HG02642 (cell line): ENCODE measurements around the gene LCA5L.
A peak's percentile ranks its signal among the peaks of the same experiment; 100 is the strongest.

Source experiments
- ATAC-seq: cut with Tn5 transposase; IDR thresholded peaks from one replicate; pipeline ENCODE4 v1.9.1; 2021; ENCODE audit warnings: mild to moderate bottlenecking; ENCODE audit not compliant: unreplicated experiment, poor library complexity

LCA5L gene

GRCh38 chr21:39445321-39446269, at the start of gene LCA5L:
Gene LCA5L (minus strand): TSS chr21:39445778. CDS start chr21:39428493, 17,285 bp downstream.
- ATAC-seq = peak; percentile 94

- no peak for ATAC-seq
Measured at GRCh38 chr21:39489380-39489924, 43.9 kb upstream of the LCA5L start.

DNA sequence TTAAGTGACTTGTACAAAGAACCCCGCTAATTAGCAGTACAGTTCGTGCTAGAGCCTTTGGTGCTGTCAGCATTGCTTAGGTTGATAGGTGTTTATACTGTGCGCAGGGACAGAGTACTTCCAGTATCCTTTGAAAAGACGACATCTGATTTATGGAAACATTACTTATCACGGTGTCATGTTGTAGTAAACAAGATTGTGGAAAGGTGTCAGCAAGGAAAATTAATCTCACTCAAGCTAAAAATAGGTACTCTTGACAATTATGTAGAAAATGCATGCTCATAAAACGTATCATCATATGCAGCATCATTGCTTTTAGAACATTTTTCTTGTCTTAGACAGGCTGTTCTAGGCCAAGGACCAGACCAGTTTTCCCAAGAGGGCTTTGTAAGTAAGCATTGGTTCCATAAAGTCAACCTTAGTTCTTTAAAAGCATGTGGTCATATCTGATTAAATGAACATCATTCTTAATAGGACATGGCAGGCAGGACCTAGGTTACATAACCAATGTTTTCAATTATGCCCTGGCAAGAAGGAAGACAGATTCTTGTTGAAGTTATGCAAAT, 39.2 kb upstream of the LCA5L start:
- ATAC-seq = no peak

DNA sequence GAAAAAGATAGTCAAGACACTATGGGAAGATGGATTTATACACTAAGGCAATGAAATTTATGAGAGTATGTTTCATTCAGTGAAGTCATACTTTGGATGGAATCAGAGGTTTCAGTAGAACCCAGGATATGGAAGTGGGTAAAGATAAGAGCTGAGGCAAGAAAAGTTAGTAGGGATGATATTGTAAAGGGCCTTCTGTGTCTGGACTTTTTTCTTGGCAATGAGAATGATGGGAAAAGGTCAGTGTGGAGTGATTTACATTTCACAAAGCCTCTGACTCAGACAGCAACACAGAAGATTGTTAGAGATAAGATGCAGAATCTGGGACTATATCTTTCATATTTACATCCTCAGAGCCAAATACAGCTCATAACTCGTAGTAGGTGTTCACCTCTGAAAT, 38.3 kb upstream of the LCA5L start:
- ATAC-seq = no peak

DNA sequence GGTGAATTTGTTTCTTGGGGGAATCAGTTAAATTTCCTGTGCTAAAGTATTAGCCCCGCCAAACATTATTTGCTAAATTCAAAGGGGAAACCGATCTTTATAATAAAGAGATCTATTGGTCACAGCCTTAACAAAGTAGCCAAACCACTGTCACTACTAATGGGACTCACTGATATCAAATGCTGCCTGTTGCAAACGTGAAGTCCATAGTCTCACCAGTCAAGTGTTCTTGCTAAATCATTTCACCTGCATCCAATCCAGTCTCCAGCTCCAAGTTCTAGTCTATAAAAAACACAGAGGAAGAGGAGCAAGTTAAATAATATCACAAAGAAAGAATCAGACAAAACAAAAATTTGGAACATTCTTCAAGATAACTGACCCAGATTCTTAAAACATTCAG, 36.3 kb upstream of the LCA5L start:
- no peak for ATAC-seq

GRCh38 chr21:39480271-39480670, 34.7 kb upstream of the LCA5L start:
- no peak for ATAC-seq

DNA sequence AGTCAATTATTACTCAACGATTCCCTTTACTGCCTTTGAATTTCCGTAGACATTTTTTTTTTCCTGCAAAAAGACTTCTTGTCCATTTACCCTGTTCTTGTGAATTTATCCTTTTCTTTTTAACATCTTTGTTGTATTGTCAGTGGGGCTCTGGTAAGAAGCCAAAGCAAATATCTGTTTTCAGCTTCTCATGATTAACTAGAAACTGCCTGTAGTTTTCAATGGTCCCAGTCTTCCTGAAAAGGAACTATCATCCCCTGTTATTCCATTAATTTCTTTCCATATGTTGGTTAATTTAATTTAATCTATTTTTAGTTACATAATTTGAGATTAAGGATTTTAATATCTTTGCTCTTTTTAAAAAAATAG, 34.2 kb upstream of the LCA5L start:
- no peak for ATAC-seq

- no peak for ATAC-seq
Measured at GRCh38 chr21:39479164-39479813, 33.7 kb upstream of the LCA5L start.

GRCh38 chr21:39474611-39475010, 29.0 kb upstream of the LCA5L start:
- ATAC-seq = no peak

DNA sequence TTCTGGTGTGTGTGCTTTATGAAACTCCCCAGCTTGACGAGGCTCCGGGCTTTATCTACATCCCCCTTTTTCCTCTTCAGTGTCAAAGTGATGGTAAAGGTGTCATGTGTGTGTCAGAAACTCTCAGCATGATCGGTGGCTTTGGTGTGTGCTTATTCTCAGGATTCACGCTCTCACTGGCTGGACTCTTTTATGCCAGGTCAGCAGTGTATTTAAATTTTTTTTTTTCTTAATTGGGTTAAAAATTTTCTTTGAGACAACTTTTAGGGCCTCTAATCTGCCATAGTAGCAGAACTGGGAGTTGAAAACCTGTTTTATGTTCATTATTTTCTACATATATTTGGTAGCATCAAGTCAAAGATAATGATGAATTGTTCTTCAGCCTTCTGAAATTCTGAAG, 27.2 kb upstream of the LCA5L start:
- ATAC-seq = no peak

DNA sequence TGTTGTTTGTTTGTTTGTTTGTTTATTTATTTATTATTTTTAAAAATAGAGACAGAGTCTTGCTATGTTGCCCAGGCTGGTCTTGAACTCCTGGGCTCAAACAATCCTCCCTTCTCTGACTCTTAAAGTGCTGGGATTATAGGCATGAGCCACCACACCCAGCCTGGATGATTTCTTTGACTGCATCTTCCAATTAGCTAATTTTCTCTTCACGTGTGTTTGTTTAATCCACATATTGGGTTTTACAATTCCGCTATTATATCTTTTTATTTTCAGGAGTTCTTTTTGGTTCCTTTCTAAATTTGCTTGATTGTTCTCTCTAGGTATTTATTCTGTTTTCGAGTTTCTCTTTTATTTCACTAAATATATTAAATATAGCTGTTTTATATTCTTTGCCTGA, 26.0 kb upstream of the LCA5L start:
- no peak for ATAC-seq

DNA sequence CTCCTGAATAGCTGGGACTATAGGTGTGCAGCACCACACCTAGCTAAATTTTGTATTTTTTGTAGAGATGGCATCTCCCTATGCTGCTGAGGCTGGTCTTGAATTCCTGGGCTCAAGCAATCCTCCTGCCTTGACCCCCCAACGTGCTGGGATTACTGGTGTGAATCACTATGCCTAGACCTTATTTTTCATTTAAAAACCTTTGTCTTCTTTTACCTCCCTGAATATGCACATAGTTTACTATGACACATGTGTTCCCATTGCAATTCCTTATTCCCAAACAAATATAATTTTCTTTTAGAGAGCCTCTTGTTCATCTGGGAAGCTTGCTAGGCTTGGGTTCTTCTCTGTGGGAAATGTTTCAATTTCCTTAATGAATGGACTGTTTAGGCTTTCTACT, 23.0 kb upstream of the LCA5L start:
- ATAC-seq = no peak

DNA sequence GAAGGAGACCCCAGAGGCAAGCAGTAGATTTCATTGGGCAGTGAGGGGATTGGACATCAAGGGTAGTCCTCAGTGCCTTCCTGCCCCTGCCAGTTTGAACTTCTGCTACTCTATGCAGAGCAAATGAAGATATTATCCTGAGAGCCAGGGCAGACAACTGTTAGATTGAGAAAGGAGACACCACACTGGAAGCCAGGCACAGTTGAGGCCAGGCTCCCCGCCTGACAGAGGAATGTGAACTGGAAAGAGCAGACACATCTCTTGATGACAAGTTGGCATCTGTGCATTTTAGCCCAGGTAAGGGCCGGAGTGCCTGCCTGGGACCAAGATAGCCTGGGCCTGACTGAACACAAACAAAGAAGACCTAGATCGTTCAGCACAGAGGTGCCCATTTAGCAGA, 22.2 kb upstream of the LCA5L start:
- ATAC-seq = no peak

- no peak for ATAC-seq
Measured at GRCh38 chr21:39466584-39466983, 21.0 kb upstream of the LCA5L start.

- no peak for ATAC-seq
Measured at GRCh38 chr21:39463308-39463707, 17.7 kb upstream of the LCA5L start.

DNA sequence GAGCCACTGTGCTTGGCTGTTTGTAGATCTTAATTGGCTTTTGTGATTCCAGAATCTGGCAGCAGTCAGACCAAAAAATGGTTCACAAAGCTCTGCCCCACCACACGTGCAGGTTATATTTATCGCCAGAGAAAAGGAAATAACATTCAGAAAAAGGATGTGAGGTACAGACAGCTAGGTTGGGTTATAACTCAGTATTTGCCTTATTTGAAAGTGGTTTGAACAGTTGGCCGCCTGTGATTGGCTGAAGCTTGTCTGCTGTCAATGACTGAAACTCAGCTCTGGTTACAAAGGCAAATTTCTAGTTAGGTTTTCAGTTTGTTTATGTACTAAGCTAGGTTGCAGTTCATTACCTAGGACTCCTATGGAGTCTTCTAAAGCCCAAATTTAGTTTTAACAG, 15.8 kb upstream of the LCA5L start:
- no peak for ATAC-seq

DNA sequence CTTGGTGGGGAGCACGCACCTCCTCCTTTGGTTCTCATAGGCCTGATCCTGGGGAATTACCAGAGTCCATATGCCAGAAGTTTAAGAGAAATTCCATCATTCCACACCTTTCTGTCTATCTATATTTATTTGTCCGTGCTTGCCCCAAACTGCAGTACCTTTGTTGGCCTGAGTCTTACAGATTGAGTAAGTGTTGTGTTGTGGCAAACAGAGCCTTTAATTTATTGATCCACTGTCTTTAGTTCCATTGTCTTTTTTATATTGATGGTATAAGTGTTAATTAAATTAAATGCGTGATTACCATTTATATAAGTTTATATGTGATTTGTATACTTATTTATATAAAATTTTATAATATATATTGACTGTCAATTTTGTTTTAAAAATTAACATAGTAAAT, 11.1 kb upstream of the LCA5L start:
- ATAC-seq = no peak

- no peak for ATAC-seq
Measured at GRCh38 chr21:39454949-39455668, 9.5 kb upstream of the LCA5L start.

- ATAC-seq = no peak
Measured at GRCh38 chr21:39453571-39454179, 8.1 kb upstream of the LCA5L start.

- no peak for ATAC-seq
Measured at GRCh38 chr21:39452970-39453342, 7.4 kb upstream of the LCA5L start.
